HG02970 (cell line): ENCODE results near the gene SUGCT.
"Not testable (repeated sequence)": the region's sequence is repeated elsewhere in the genome, so short reads cannot be mapped to it uniquely, and the experiment has no call there.

Source experiments
- ATAC-seq: cut with Tn5 transposase; IDR thresholded peaks from one replicate; pipeline ENCODE4 v1.9.1; 2021; ENCODE audit warnings: mild to moderate bottlenecking, moderate library complexity, moderate number of reproducible peaks; ENCODE audit not compliant: unreplicated experiment, low FRiP score

SUGCT gene

DNA sequence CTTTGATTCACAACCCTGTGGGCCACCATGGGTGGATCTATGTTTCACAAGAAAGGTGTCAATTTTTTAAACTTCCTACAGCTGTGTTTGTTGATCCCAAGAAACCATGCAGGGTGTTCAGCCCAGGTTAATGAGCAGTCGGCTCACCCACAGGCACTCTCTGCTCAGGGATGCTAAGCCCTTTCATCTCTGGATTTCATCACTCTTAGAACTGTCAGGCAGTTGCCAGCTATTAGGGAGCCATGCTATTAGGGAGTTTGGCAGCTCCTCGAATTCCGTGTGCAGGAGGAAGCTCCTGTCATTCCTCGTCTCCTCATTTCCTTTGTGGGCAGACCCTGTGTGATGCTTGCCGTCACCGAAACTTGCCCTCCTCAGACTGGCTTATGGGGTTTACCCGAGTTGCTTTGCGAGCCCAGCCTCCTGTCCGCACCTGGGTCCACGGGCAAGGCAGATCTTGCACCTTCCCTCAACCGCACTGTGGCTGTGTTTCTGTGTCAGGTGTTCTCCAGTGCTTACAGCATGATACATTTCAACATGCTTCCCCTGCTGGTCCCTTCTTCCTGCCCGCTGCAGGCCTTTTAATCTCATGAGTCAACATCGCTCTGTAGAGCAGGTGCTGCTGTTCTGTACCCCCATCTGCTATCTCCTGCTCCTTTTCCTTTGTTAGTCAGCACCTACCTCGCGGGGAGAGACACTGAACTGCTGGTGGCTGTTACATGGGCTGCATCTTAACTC lies 509.8 kb downstream of the SUGCT start:
- ATAC-seq: no peak

DNA sequence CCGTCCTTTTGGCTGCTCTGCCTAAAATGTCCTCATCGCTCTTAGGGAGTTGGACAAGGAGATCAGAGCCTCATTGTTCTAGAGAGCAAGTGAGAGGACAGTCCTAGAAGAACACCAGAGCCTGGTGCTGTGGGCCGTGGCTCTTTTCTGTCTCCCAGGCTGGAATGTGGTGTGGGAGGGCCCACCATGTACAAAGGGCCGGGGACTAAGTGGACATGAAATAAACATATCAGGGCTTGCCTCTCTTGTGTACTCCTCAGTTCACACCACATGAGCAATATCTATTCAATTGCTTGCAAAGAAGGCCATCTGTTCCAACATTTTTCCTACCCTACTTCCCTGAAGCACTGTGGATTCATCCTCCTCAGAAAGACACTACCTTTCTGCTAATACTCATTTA lies 510.4 kb downstream of the SUGCT start:
- no peak for ATAC-seq

DNA sequence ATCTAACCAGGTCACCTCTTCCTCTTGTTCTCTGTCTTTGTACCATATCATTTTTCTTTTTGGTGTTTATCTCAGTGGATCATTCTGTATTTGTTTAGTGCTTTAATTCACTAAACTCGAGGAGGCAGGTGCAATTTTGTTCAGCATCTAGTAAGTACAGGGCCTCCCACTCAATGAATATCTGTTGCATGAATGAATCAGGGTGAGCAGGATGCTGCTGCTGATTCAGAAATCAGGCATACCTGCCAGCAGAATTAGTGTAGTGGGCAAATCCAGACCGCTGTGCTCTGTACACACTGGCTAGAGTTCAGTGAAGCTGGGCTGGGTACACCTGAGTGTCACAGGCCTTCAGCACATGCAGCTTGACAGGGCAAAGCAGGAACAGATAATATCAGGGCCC lies 511.9 kb downstream of the SUGCT start:
- ATAC-seq: no peak

DNA sequence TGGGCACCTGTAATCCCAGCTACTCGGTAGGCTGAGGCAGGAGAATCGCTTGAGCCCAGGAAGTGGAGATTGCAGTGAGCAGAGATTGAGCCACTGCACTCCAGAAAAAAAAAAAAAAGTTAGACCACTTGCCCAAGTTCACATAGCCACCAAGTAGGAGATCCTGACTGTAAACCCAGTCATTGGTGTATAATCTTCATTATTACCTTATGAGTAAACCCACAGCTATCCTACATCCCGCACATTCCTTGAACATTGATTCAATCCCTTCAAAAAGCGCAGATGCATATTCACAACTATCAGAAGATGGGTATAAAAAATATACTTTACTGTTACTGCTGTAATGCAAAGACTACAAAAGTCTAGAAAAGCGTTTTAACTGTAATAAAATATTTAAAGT lies 512.9 kb downstream of the SUGCT start:
- ATAC-seq: no peak

DNA sequence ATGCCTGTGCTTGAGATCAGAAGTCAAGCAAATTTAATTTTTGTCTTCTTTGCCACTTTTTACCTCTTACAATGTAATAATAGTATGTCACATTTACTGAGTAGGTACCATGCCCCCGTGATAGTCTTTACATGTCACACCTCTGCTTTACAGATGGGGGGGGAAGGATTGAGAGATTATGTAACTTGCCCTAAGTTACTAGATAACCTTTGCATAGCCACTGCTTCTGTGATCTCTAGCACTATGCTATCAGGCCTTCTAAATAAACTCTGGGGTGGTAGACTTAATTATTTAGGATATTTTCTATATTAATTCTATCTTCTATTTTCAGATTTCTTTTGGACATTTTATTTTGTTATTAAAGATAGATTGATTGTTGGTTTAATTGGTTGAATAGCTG lies 514.4 kb downstream of the SUGCT start:
- no peak for ATAC-seq

DNA sequence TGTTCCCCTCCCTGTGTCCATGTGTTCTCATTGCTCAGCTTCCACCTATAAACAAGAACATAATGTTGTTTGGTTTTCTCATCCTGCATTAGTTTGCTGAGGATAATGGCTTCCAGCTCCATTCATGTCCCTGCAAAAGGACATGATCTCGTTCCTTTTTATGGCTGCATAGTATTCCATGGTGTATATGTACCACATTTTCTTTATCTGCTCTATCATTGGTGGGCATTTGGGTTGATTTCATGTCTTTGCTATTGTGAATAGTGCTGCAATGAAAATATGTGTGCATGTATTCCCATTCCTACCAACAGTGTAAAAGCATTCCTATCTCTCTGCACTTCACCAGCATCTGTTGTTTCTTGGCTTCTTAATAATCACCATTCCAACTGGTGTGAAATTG lies 516.1 kb downstream of the SUGCT start:
- not testable (repeated sequence) for ATAC-seq

DNA sequence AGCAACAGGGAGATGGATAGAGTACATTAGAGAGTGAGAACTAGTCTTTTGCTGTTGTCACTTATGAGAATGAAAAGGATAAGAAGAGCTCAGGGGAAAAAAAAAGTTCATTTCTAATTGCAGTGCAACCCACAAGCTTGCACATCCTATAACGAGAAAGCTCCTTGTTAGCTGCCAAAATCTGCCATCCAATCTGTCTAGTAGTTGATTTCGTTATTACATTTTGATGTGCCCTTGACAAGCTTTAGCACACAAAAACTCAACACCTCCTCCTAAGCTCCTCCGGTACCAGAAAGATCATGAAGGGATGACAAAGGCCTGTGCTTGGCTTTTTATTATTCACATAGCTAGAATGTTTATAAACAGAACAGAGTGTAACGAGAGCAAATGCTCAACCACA lies 519.4 kb downstream of the SUGCT start:
- no peak for ATAC-seq

DNA sequence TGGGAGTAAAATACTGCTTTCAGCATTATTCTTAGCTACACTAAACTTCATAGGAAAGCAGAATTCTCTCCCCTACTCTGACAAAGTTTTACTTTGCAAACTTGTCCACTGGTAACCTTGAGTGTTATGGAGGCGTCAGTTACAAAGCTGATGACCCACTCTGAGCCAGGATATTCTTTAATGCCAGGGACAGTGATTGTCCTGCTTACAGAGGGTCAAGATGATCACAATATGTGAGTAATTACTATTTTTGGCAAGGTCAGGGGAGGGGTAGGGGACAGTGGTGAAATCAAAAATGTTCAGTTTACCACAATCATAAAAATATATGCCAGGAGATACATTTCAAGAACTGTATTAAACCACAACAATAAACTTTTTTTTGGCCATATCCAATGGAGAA lies 520.6 kb downstream of the SUGCT start:
- ATAC-seq: no peak

DNA sequence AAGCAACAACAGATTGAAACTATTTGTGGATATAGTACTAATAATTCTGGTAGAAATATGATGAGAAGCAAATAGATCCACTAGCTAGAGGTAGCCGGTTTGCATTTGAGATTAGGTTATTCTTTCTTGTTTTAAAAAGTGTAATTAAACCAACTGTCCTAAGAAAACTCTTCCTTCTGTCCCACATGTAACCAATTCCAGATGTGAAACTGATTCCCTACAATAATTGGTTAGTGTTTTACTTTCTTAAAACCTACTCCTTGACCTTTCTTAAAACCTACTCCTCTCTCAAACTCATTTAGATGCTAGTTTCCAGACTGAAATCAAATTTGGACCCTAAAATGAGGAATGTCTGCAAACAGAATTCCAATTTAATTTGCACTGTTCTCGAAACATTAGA lies 521.5 kb downstream of the SUGCT start:
- ATAC-seq: no peak

DNA sequence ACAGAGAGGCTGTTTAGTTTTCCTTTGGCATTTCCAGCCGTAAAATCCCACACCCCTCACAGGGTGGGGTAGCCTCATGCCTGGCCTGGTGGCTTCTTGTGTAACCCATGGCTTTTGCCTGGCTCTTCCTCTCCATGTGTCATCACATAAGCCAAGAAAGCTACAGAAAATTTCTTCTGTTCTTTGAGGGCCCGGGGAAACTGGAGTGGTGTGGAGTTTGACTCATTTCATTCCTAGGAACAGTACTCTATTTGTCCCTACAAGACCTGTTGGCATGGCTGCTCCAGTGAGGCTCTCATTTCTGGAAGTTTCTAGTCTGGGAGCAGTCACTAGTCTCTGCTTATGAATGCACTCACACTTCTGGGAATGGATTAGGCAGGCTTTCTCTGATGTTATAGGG lies 523.9 kb downstream of the SUGCT start:
- ATAC-seq: no peak

DNA sequence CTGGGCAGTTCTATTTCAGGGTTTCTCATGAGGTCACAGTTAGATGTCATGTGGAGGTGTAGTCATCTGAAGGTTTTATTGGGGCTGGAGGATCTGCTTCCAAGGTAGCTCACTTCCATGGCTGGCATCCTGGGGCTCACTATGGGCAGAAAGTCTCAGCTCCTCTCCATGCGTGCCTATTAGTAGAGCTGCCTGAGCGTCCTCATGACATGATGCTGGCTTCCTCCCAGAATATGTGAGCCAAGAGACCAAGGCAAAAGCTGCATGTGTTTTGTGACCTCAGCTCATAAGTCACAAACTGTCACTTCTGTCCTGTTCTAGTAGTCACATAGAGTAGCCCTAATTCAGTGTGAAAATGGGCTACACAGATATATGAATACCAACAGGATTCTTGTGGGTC lies 524.4 kb downstream of the SUGCT start:
- no peak for ATAC-seq

DNA sequence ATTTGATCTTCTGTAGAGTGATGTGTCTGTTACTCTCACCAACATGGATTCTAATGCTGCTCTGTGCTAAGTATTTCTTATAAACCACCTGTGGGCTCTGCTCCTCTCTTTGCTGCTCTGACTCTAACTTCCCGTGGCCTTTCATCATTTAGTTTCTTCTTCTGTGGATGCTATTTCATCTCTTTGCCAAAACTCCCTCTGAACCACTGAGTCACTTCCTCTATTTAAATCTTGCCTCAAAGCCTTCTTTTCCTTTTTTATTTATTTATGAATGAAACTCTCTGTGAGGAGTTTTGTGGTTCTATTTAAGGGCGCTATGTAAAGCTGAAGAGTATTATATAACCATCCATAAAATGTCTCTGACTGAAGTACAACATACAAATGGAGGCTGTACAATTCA lies 538.5 kb downstream of the SUGCT start:
- ATAC-seq: no peak

DNA sequence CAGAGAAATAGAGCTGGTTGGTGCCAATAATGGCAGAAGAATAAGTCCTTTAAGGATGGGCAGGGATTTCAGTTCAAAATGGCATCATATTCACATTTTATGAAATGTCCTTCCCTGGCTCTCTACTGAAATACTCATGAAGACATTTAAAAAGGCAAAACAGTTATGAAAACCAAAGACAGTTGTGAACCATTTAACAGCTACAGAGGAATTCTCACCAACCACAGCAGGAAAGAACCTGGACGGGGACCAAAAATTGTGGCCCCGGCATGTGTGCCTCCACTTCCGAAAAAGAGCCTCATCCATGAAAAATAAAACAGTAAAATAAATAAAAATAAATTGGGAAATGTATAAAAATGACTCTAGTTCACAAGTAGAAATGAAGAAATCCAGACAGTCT lies 539.5 kb downstream of the SUGCT start:
- no peak for ATAC-seq

DNA sequence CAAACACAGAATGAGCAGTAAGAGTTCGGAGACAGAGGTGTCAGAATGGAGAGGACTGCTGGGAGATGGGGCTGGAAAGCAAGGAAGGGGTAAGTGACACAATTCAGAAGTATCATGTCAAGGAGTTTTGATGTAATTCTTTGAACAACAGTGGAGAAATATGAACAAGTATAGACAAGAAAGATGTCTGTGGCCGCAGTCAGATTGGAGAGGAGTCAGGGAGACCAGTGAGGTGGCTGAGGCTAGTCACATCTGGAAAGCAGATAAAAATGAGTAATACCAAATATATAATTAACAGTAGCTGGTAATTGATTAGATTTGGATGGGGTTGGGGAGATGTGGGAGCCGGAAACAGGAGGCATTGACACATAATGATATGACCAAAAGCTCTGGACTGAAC lies 540.9 kb downstream of the SUGCT start:
- no peak for ATAC-seq

DNA sequence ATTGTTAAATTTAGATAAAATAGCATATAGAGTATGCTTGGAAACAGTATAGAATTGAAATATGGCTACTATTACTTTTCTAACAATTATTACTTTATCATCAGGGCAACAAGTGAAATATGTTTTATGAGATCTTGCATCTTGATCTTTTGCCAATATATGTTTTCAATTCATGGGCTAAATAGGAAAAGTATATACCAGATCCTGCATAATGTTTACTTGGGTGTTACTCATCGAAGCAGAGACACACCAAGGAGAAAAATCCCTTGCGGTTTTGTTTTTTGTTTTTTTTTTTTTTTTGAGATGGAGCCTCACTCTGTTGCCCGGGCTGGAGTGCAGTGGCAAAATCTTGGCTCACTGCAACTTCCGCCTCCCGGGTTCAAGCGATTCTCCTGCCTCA lies 541.4 kb downstream of the SUGCT start:
- no peak for ATAC-seq

DNA sequence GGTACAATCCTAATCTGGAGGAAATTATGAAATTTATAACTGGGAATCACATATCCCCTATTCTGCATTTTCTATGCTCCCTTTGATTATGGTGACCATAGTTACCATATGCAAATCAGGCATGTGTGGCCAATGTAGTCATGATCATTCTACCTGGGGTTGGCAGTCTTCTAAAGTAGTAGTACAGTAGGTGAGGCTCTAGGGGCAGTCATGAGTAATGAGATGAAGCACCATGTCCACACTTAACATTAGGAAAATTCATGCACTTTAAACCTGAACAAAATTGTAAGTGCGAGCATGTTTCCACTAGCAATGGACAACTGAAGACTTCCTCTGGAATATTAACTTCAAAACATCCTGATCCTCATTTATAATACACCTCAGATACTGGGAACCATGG lies 545.9 kb downstream of the SUGCT start:
- ATAC-seq: peak; percentile 90

DNA sequence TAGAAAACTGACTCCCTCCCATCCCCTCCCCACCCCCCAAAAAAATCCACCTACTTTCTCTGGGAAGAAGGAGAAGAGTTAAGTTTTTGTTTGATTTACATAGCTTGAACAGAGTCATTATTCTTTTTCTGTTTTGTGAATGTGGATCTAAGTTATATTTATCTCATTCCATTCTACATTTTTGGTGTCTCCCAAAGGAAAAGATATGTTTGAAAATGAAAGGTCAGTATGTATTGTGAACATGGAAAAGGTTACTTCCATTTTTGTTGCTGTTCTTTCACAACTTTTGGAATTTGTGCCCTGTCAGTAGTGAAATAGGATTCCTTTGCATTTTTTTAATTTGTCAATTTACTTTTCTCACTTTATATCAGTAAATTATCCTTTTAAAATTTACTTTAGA lies 547.9 kb downstream of the SUGCT start:
- ATAC-seq: no peak

DNA sequence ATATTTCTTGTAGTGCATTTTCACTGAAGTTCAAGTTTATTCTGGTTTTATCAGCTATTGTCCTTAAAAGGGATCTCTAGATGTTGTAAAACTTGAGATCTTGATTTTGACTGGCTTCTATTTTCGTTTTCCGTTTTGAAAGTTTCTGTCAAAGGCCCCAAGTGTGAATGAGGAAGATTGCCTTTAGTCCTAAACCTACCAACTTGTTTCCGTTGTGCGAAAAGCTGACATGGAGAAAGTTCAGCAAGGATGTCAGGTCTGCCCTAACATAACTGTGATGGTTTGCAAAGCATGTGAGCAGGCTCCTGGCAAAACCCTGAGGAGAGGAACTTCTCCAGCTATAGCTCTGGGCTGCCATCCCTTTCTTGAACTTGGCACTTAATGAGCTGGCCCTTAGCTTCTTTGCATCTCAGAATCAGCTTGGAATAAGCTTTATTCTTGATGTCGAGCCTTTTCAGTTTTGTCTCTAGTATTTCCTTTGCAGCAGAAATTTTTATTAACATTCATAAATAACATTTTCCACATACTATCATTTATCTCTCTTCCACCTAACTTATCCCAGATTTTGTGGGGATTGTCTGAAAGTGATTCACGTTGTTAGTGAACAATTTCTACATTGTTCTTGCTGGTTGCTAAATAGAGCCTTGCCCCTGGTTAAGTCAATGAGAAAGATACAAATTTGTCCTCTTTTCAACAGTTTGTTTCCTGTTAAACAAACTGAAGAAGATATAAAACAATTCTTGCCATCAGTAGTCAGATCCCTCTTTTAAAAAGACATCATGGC lies 559.4 kb downstream of the SUGCT start:
- no peak for ATAC-seq

DNA sequence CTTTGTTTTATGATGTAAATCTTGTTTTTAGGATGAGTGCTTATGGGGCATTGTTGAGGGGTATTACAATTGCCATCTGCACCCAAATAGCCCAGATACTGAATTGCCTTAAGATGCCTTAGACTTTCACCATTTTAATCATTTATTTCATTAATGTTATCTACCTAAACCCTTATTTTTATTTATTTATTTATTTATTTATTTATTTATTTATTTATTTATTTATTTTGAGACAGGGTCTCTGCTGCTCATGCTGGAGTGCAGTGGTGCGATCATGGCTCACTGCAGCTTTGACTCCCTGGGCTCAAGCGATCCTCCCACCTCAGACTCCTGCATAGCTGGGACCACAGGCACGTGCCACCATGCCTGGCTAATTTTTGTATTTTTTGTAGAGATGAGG lies 560.2 kb downstream of the SUGCT start:
- no peak for ATAC-seq

DNA sequence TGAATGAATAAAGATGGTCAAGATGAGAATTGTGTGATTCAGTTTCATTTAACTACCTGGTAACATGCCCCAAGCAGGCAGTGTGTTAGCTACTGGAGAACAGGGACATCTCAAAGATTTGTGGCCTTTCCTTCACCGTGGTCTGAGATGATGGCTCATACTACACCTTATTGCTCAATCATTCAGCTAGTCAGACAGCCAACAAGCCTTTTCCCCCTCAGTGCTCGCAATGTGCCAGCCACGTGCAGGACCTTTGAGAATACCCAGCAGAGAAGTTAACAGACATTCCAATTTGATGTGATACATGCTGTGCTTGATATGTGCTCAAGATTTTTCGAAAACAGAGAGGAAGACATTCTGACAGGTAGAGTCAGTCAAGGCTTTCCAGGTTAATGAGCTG lies 562.8 kb downstream of the SUGCT start:
- no peak for ATAC-seq

DNA sequence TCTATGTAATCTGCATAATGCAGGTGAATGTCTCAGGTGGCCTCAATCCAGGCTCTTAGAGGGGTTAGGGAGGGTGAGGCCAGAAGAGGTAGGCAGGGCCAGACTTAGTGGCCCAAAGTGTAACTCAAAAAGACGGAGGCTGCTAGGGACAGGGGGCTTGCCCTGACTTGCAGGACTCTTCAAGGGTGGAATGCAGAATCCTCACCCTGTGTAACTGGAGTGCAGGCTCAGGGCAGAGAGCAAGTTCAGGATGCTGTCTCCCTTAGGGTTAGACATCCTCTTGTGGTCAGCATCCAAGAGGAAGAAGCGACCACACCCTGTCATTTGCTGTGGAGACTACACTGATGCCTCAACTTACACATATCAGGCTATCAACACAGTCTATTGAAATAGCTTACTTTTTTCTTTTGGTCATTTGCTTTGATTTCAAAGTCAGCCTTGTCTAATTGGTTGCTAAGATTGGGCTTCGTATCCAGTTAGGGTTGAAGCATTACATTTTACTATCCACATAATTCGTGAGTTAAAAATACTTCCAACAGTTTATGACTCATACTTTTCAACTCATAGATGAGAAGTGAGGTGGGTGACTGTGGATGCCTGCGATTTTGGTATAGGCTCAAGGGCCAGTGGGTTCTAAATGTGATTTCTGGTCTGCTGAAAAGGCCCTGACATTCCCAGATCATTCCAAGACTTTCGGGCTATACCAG lies 563.6 kb downstream of the SUGCT start:
- ATAC-seq: no peak

DNA sequence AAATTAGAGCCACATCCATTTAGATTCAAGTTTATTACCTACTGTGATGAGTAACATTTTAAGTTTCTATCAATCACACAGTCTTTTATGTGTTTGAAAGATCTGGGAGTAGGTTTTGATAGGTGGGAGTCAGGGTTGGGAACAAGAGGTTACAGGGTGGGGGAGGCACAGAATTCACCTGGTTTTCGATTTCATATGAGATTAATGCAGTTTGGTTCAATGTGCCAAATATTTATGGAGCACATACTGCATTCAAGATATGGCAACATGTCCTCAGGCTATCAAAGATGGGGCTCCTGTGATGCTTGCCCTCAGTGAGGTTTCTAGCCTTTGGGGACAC lies 564.1 kb downstream of the SUGCT start:
- no peak for ATAC-seq
